T-helper 9 cell (primary cell): ENCODE data around the gene DCC.

ENCODE experiments used
- DNase-seq: peaks from one replicate; pipeline ENCODE4 v3.0.0-alpha.2; 2020

The DCC gene

GRCh38 chr18:52610451-52611115 is 270.6 kb downstream of the DCC start:
- DNase-seq, result no peak

- no peak for DNase-seq
Measured at GRCh38 chr18:52612406-52612805, 272.4 kb downstream of the DCC start.

- DNase-seq, result no peak
Measured at GRCh38 chr18:52615321-52615720, 275.3 kb downstream of the DCC start.

- no peak for DNase-seq
Measured at GRCh38 chr18:52615943-52616342, 275.9 kb downstream of the DCC start.

- no peak for DNase-seq
Measured at GRCh38 chr18:52617931-52618330, 277.9 kb downstream of the DCC start.

- no peak for DNase-seq
Measured at GRCh38 chr18:52620926-52621439, 281.0 kb downstream of the DCC start.

GRCh38 chr18:52624702-52625101 is 284.7 kb downstream of the DCC start:
- DNase-seq, result no peak

- no peak for DNase-seq
Measured at GRCh38 chr18:52636536-52636935, 296.5 kb downstream of the DCC start.

- DNase-seq, result no peak
Measured at GRCh38 chr18:52648201-52648600, 308.2 kb downstream of the DCC start.

- DNase-seq, result no peak
Measured at GRCh38 chr18:52652391-52652790, 312.4 kb downstream of the DCC start.

- DNase-seq, result no peak
Measured at GRCh38 chr18:52657043-52657805, 317.2 kb downstream of the DCC start.

- no peak for DNase-seq
Measured at GRCh38 chr18:52667463-52668065, 327.6 kb downstream of the DCC start.

GRCh38 chr18:52670896-52671295 is 330.9 kb downstream of the DCC start:
- no peak for DNase-seq

GRCh38 chr18:52678034-52678433 is 338.0 kb downstream of the DCC start:
- DNase-seq, result no peak

GRCh38 chr18:52678551-52678950 is 338.6 kb downstream of the DCC start:
- DNase-seq, result no peak

- no peak for DNase-seq
Measured at GRCh38 chr18:52679354-52679753, 339.4 kb downstream of the DCC start.

- DNase-seq, result no peak
Measured at GRCh38 chr18:52682260-52682659, 342.3 kb downstream of the DCC start.

GRCh38 chr18:52685316-52685715 is 345.3 kb downstream of the DCC start:
- no peak for DNase-seq

GRCh38 chr18:52691841-52692240 is 351.8 kb downstream of the DCC start:
- no peak for DNase-seq

- DNase-seq, result no peak
Measured at GRCh38 chr18:52694804-52695203, 354.8 kb downstream of the DCC start.

GRCh38 chr18:52700116-52700515 is 360.1 kb downstream of the DCC start:
- DNase-seq, result no peak

GRCh38 chr18:52700816-52701215 is 360.8 kb downstream of the DCC start:
- DNase-seq, result no peak

GRCh38 chr18:52701219-52701935 is 361.4 kb downstream of the DCC start:
- no peak for DNase-seq
